ENCODE data around the gene NAA11. TPM values are rescaled to one million over a fixed set of nuclear protein-coding genes. Genes with fewer than 3 reads are reported as not detected.
"Not testable (repeated sequence)": the region's sequence is repeated elsewhere in the genome, so short reads cannot be mapped to it uniquely, and the experiment has no call there.

NAA11 gene
- total RNA-seq, 4 donors from 2014 or later: not detected

- no peak overlapping the region for H3K4me3 ChIP-seq (replicated peaks in 1 of 3)
- intact Hi-C loops (cut with DNase I): no loop called here
- no peaks in the 10 kb centered on the region for H3K9me3 ChIP-seq
- H3K27ac ChIP-seq: no peak overlapping the region
- H3K27me3 ChIP-seq: no peaks in the 10 kb centered on the region
- TF ChIP-seq CTCF (IDR thresholded peaks at IDR 0.05): no peak
- TF ChIP-seq POLR2A (IDR thresholded peaks at IDR 0.05): no peak
- DNase-seq: no peak
- no peaks in the 10 kb centered on the region for H3K4me1 ChIP-seq
- H3K36me3 ChIP-seq: no peaks in the 10 kb centered on the region
Measured at GRCh38 chr4:79287718-79288117, 38.1 kb downstream of the NAA11 start.

DNA sequence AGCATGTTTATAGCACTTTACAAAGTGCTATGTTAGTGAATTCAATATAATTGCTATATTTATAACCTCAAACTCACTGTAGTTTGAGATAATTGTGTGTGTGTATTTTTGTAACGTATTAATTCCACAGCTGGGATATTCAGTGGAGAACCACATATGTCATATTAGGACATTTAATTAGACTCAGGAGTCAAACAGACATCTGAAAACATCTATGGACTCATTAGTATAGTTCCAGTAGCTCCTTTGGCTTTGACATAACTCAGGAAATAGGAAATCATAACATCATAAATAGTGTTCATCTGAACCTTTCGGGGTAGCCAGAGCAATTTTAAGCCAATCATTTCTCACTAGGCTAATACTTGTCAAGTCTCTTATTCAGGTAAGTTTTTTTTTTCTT, 38.8 kb downstream of the NAA11 start:
- intact Hi-C loops (cut with DNase I): no loop called here
- Histone ChIP-seq H3K9me3 (no peaks in the 10 kb centered on the region), H3K27me3 (no peaks in the 10 kb centered on the region), H3K27ac (no peak overlapping the region), H3K4me1 (no peaks in the 10 kb centered on the region), H3K4me3 (replicated peaks in 1 of 3) (no peak overlapping the region), H3K36me3 (no peaks in the 10 kb centered on the region)
- DNase-seq: no peak
- WGBS, 2 donors: 80 to 85% methylated on average over 2 of the region's 2 CpGs
- TF ChIP-seq CTCF (IDR thresholded peaks at IDR 0.05) (no peak), POLR2A (IDR thresholded peaks at IDR 0.05) (no peak)

DNA sequence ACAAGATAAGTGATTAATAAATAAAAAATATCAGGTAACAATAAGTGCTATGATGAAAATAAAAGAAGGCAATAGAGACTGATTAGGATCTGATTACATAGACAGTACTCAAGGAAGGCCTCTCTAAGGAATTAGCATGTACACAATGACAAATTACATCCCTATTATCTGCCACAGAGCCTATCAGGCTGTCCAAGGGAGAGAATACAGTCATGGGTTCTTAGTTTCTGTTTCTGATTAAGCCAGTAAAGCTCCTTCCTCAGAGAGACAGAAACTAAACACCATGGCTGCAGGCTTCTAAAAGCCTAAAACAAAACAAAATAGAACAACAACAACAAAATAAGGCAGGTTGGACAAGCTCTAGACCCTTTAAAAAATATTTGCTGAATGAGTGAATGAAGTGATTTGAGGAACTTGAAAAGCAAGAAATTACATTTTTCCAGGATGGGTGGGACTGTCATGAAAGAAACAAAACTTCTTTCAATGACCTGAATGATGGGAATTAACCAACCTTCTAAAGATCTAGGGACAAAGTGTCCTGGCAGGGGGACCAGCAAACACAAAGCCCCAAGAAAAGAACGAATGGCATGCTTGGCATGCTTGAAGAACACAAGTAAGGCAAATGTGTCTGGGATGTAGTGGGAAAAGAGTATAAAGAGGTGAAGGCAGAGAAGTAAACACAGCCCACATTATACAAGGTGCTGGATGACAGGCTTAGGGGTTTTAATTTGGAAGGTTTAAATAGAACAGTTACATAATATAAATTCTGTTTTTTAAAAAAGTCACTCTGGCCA, 44.1 kb downstream of the NAA11 start:
- Histone ChIP-seq H3K4me1 (no peaks in the 10 kb centered on the region), H3K9me3 (no peaks in the 10 kb centered on the region), H3K27ac (no peak overlapping the region), H3K27me3 (no peaks in the 10 kb centered on the region), H3K36me3 (no peaks in the 10 kb centered on the region), H3K4me3 (replicated peaks in 1 of 3) (no peak overlapping the region)
- intact Hi-C loops (cut with DNase I): no loop called here
- WGBS, 2 donors: 16 to 23% methylated on average over 1 of the region's 1 CpG
- DNase-seq: no peak
- no peak for TF ChIP-seq POLR2A (IDR thresholded peaks at IDR 0.05)
- no peak for TF ChIP-seq CTCF (IDR thresholded peaks at IDR 0.05)

DNA sequence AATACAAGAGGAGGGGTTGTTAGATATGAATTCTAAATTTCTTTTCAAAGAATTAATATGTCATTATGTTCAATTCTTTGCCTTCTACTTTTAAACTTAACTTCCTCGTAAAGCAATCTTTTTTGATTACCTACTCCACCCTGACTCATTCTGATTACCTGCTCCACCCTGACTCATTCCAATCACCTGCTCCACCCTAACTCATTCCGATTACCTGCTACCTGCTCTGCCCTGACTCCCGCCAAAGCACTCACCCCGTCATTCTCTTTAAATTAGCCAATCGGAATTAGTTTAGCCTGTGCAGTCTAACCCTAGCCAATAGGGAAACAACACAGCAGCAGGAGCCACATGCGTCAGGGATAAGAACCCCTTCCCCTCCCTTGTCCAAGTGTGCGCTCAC, 48.4 kb downstream of the NAA11 start:
- H3K36me3 ChIP-seq; DNase-seq; intact Hi-C loops (cut with DNase I); H3K4me1 ChIP-seq; H3K27ac ChIP-seq; H3K4me3 ChIP-seq (replicated peaks in 1 of 3); H3K27me3 ChIP-seq; H3K9me3 ChIP-seq: not testable (repeated sequence)
- WGBS, 2 donors: 96% methylated on average over 7 of the region's 7 CpGs

DNA sequence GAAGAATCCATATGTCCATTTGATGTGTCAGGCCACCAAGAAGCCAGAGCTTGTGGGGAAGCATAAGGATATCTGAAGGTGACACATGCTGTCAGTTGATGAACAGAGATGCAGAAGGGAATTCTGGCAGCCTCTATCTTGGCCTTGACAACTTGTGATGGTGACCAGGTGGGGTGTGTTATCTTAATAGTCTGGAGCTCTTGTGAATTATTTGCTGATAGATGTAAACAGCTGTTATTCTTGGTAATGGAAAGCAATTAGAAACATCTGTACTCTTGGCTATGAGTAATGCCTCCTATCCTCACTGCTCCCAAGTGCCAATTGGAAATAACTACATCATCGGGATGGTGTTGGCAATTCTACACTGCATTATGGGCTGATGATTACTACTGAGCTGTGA, 51.9 kb downstream of the NAA11 start:
- no peaks in the 10 kb centered on the region for H3K9me3 ChIP-seq
- intact Hi-C loops (cut with DNase I): no loop called here
- no peak overlapping the region for H3K4me3 ChIP-seq (replicated peaks in 1 of 3)
- WGBS, 2 donors: 77 to 79% methylated on average over 1 of the region's 1 CpG
- TF ChIP-seq CTCF (IDR thresholded peaks at IDR 0.05) (no peak), POLR2A (IDR thresholded peaks at IDR 0.05) (no peak)
- no peak for DNase-seq
- no peaks in the 10 kb centered on the region for H3K36me3 ChIP-seq
- no peaks in the 10 kb centered on the region for H3K4me1 ChIP-seq
- H3K27me3 ChIP-seq: no peaks in the 10 kb centered on the region
- no peak overlapping the region for H3K27ac ChIP-seq

All from thyroid gland (tissue), 4 donors.